ENCODE results near the gene TOPAZ1. TPM values are rescaled to one million over a fixed set of nuclear protein-coding genes. Genes with fewer than 3 reads are reported as not detected.

The TOPAZ1 gene
- total RNA-seq, 1 experiment from 2014 or later = not detected

Other genes with a start within 250 kb of the TOPAZ1 start
- gene TCAIM, start 96.9 kb downstream of the TOPAZ1 start, total RNA-seq (2014; rRNA removed) = 22.6 and 24.6 TPM in 2 replicates
- 4.9 and 6.3 TPM in 2 replicates for gene ZNF445, start 235.8 kb downstream of the TOPAZ1 start, total RNA-seq (2014; rRNA removed)

Data from LHCN-M2 (cell line).